Sigmoid colon (tissue), 7 donors: ENCODE data around the gene NCF2. TPM values are rescaled to one million over a fixed set of nuclear protein-coding genes. Genes with fewer than 3 reads are reported as not detected.

Source experiments
- DNase-seq: peaks from one replicate; pipeline ENCODE4 v3.0.0-alpha.2; 2019
- H3K27ac ChIP-seq, 4 donors: fragments of 200-600 bp; sonication (generic); one replicate each; pipeline ENCODE4 v1.5.1; 2016 to 2019; ENCODE audit warnings: mild to moderate bottlenecking in 1 of 4
- H3K27me3 ChIP-seq, 3 donors: fragments of 200-600 bp; sonication (generic); one replicate each; pipeline ENCODE4 v1.5.1; 2019; ENCODE audit warnings: mild to moderate bottlenecking in 1 of 3
- H3K36me3 ChIP-seq, 4 donors: fragments of 200-600 bp; sonication (generic); one replicate each; pipeline ENCODE4 v1.5.1; 2016 to 2019
- H3K4me1 ChIP-seq, 4 donors: fragments of 200-600 bp; sonication (generic); one replicate each; pipeline ENCODE4 v1.5.1; 2017 to 2019
- H3K4me3 ChIP-seq, 4 donors: fragments of 200-600 bp; sonication (generic); one replicate each; pipeline ENCODE4 v1.5.1; 2017 to 2019; ENCODE audit warnings: mild to moderate bottlenecking in 2 of 4, moderate library complexity in 1 of 4
- H3K9me3 ChIP-seq, 4 donors: fragments of 200-600 bp in 3 of 4; sonication (generic) in 3 of 4; one replicate each; pipeline versions ENCODE4 v1.5.1 to v1.6.1; 2013 to 2019
- EP300 ChIP-seq, 4 donors: sonication (generic); formaldehyde crosslinking; IDR thresholded peaks; one replicate each; pipeline ENCODE4 v1.6.1; 2017; ENCODE audit warnings: antibody characterized with exemption in 4 of 4
- POLR2A ChIP-seq, 2 donors: fragments of 450-650 bp; IDR thresholded peaks; one replicate each; pipeline ENCODE4 v1.6.1; 2016; ENCODE audit warnings: antibody characterized with exemption in 2 of 2, mild to moderate bottlenecking in 2 of 2, moderate library complexity in 2 of 2
- POLR2AphosphoS5 ChIP-seq, 4 donors: sonication (generic); formaldehyde crosslinking; IDR thresholded peaks; one replicate each; pipeline ENCODE4 v1.6.1; 2017; ENCODE audit warnings: antibody characterized with exemption in 4 of 4
- WGBS, 2 donors: extraction: QIAGEN DNeasy Blood & Tissue Kit; methylation state at CpG; one replicate each; pipeline ENCODE4 v1.1.7; 2013; 5-methylcytosine and 5-hydroxymethylcytosine counted together
- intact Hi-C: fragments of 100-400 bp; cut with DNase I; formaldehyde crosslinking; loops from one replicate; pipeline ENCODE4 v1.15.1; 2023
- polyA plus RNA-seq, 3 donors: library from polyadenylated mRNA; stranded (reverse); fragments of 200-250 nt; gene quantifications; one replicate each; pipeline ENCODE4 v1.2.3, GENCODE V29; 2013
- total RNA-seq, 4 donors: library from RNA; depleted of rRNA; stranded (reverse); fragments of >200 nt; gene quantifications; one replicate each; pipeline ENCODE4 v1.1.0, GENCODE V29; 2016
- TF ChIP-seq, protein P1 (sequence below), 4 experiments: fragments of 450-650 bp in 3 of 4; fragments of 200-600 bp in 1 of 4; IDR thresholded peaks; one replicate each; pipeline ENCODE4 v1.5.1; 2016 to 2019; ENCODE audit warnings: antibody characterized with exemption in 4 of 4, mild to moderate bottlenecking in 3 of 4, moderate library complexity in 2 of 4
- donor health status: healthy with polysubstance abuse.
- donor health status: Bipolar disorder and iron deficiency.
- donor health status: healthy.

Gene NCF2
- total and polyA plus RNA-seq, 7 donors, result 5.0 to 16.3 (median 9.2) TPM

DNA sequence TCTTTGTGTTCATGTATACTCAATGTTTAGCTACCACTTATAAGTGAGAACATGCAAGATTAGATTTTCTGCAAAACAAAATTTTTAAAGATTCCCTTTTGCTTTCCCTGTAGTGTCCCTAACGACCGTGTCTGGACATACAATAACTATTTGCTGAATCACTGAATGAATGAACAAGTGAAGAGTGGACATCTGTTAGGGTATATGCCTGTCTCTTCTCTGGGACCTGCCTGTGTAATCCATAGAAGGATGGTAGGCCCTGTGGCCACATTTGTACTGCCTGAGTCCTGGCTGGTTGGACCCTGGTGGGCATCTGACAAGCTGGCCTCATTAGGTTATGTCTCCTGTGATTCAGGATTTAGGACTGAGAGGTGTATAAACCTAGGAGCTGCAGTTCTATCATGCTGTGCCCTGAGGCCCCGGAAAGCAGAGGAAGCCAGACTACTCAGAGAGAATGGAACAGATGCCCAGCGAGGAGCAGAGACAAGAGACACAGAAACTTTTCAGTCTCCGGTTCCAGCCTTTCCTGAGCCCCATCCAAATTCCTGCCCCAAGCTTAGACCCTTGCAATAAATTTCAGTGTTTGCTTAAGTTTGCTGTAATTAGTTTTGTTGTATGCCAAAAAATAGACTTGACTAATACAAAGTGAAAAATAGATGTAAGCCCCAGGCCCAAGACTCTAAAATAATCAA, 7.5 kb upstream of the NCF2 start:
- no peak for TF ChIP-seq EP300 (IDR thresholded peaks at IDR 0.05)
- no peak for TF ChIP-seq POLR2AphosphoS5 (IDR thresholded peaks at IDR 0.05)
- TF ChIP-seq, protein P1, sequence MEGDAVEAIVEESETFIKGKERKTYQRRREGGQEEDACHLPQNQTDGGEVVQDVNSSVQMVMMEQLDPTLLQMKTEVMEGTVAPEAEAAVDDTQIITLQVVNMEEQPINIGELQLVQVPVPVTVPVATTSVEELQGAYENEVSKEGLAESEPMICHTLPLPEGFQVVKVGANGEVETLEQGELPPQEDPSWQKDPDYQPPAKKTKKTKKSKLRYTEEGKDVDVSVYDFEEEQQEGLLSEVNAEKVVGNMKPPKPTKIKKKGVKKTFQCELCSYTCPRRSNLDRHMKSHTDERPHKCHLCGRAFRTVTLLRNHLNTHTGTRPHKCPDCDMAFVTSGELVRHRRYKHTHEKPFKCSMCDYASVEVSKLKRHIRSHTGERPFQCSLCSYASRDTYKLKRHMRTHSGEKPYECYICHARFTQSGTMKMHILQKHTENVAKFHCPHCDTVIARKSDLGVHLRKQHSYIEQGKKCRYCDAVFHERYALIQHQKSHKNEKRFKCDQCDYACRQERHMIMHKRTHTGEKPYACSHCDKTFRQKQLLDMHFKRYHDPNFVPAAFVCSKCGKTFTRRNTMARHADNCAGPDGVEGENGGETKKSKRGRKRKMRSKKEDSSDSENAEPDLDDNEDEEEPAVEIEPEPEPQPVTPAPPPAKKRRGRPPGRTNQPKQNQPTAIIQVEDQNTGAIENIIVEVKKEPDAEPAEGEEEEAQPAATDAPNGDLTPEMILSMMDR (IDR thresholded peaks at IDR 0.05), result no peak
- no peak for TF ChIP-seq POLR2A (IDR thresholded peaks at IDR 0.05)
- Histone ChIP-seq H3K27me3 (no peaks in the 10 kb centered on the region), H3K27ac (peak overlapping the region in 3 of 4 donors; percentile 75 to 79 (median 76)), H3K36me3 (no peaks in the 10 kb centered on the region), H3K4me3 (peak overlapping the region in 1 of 4 donors; percentile 6), H3K9me3 (no peaks in the 10 kb centered on the region), H3K4me1 (peaks cover 0 to 39% (median 30%) of the 10 kb centered on the region in 4 donors)
- 73 to 83% methylated on average over 5 of the region's 5 CpGs for WGBS, 2 donors
- no peak for DNase-seq
- intact Hi-C loops, result no loop called here

DNA sequence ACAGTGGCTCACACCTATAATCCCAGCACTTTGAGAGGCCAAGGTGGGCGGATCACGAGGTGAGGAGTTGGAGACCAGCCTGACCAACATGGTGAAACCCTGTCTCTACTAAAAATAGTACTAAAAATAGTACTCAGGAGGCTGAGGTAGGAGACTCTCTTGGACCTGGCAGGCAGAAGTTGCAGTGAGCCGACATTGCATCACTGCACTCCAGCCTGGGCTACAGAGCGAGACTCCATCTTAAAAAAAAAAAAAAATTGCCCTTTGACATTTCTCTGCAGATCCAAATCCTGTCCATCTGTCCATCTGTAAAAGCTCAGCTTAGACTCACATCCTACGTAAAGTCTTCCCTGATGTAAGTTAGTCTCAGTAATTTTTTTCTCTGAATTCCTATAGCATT, 6.2 kb upstream of the NCF2 start:
- peak overlapping the region in 1 of 4 donors; percentile 76 for H3K27ac ChIP-seq
- DNase-seq, result no peak
- no peak overlapping the region for H3K4me3 ChIP-seq
- peaks cover 0 to 39% (median 30%) of the 10 kb centered on the region in 4 donors for H3K4me1 ChIP-seq
- no peak for TF ChIP-seq POLR2AphosphoS5 (IDR thresholded peaks at IDR 0.05)
- TF ChIP-seq, protein P1 (IDR thresholded peaks at IDR 0.05), result no peak
- no peak for TF ChIP-seq EP300 (IDR thresholded peaks at IDR 0.05)
- TF ChIP-seq POLR2A (IDR thresholded peaks at IDR 0.05), result no peak
- H3K9me3 ChIP-seq, result no peaks in the 10 kb centered on the region
- intact Hi-C loops, result no loop called here
- H3K36me3 ChIP-seq, result no peaks in the 10 kb centered on the region
- H3K27me3 ChIP-seq, result no peaks in the 10 kb centered on the region
- WGBS, 2 donors, result 94% methylated on average over 5 of the region's 5 CpGs

DNA sequence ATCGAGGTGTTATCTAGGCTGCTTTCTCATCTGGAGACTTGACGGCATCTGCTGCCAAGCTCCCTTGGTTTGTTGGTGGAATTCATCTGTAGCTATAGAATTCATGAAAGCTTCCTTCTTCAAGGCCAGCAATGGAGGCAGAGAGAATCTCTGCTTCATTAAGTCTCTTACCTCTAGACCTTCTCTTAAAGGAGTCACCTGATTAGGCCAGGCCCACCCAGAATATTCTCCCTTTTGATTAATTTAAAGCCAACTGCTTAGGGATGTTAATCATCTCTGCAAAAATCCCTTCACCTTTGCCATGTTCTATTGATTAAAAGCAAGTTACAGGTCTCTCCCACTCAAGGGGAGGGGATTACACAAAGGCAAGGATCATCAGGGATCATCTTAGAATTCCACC, 5.3 kb upstream of the NCF2 start:
- Histone ChIP-seq H3K36me3 (no peaks in the 10 kb centered on the region), H3K27ac (no peak overlapping the region), H3K9me3 (no peaks in the 10 kb centered on the region), H3K4me1 (peaks cover 0 to 37% (median 28%) of the 10 kb centered on the region in 4 donors), H3K4me3 (no peak overlapping the region), H3K27me3 (no peaks in the 10 kb centered on the region)
- TF ChIP-seq EP300 (IDR thresholded peaks at IDR 0.05) (no peak), POLR2AphosphoS5 (IDR thresholded peaks at IDR 0.05) (no peak), POLR2A (IDR thresholded peaks at IDR 0.05) (no peak)
- TF ChIP-seq, protein P1 (IDR thresholded peaks at IDR 0.05), result no peak
- intact Hi-C loops, result no loop called here
- 96 to 98% methylated on average over 2 of the region's 2 CpGs for WGBS, 2 donors
- DNase-seq, result no peak

DNA sequence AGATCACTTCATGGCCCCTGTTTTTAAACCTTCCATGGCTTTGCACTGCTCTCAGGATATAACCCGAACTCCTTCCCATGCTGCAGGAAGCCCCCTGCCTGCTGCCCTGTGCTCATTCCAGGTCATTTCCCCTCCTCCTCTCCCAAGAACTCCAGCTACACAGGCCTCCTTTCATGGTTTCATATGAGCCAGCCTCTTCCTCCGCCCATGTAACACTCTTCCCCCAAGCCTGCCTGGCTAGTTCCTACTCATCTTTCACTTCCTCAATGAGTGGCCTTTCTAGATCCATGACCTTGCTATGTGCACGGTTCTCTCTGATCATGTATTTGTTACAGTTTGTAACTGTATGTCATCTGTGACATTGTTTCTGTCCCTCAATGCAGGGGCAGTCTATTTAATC, 3.1 kb upstream of the NCF2 start:
- intact Hi-C loops, result no loop called here
- Histone ChIP-seq H3K27me3 (no peaks in the 10 kb centered on the region), H3K4me3 (no peak overlapping the region), H3K27ac (peak overlapping the region in 2 of 4 donors; percentile 3 to 5), H3K36me3 (no peaks in the 10 kb centered on the region), H3K9me3 (no peaks in the 10 kb centered on the region), H3K4me1 (peaks cover 0 to 16% (median 12%) of the 10 kb centered on the region in 4 donors)
- no peak for TF ChIP-seq EP300 (IDR thresholded peaks at IDR 0.05)
- TF ChIP-seq, protein P1 (IDR thresholded peaks at IDR 0.05), result no peak
- TF ChIP-seq POLR2A (IDR thresholded peaks at IDR 0.05), result no peak
- TF ChIP-seq POLR2AphosphoS5 (IDR thresholded peaks at IDR 0.05), result no peak
- 55 to 79% methylated on average over 3 of the region's 3 CpGs for WGBS, 2 donors
- no peak for DNase-seq
